HepG2 (cell line): ENCODE data around the gene CSHL1. TPM values are rescaled to one million over a fixed set of nuclear protein-coding genes. Genes with fewer than 3 reads are reported as not detected.
A peak's percentile ranks its signal among the peaks of the same experiment; 100 is the strongest.

Source experiments
- ATF1 ChIP-seq: IDR thresholded peaks from 2 replicates; pipeline ENCODE4 v1.6.1; 2016; ENCODE audit warnings: mild to moderate bottlenecking, control low read depth
- GABPB1 ChIP-seq: IDR thresholded peaks from 2 replicates; pipeline ENCODE4 v1.6.1; 2016; ENCODE audit warnings: mild to moderate bottlenecking, missing genetic modification reagents, moderate library complexity, missing compliant biosample characterization
- HDAC1 ChIP-seq: sonication (generic); formaldehyde crosslinking; IDR thresholded peaks from 2 replicates; pipeline ENCODE4 v1.5.1; 2020; ENCODE audit warnings: mild to moderate bottlenecking, missing genetic modification reagents
- HMGA1 ChIP-seq: sonication (generic); formaldehyde crosslinking; conservative IDR thresholded peaks from 2 replicates; pipeline ENCODE4 v1.4.0; 2020; ENCODE audit warnings: missing genetic modification reagents
- ISL2 ChIP-seq: sonication (generic); formaldehyde crosslinking; IDR thresholded peaks from 2 replicates; pipeline ENCODE4 v1.5.0; 2020; ENCODE audit warnings: missing genetic modification reagents
- KAT2B ChIP-seq: fragments of 150-350 bp; IDR thresholded peaks from 2 replicates; pipeline ENCODE4 v1.6.1; 2014; ENCODE audit warnings: low read depth, low read length, borderline replicate concordance
- MZF1 ChIP-seq: sonication (generic); formaldehyde crosslinking; IDR thresholded peaks from 2 replicates; pipeline ENCODE4 v1.8.1; 2023; ENCODE audit warnings: mild to moderate bottlenecking, missing genetic modification reagents, borderline replicate concordance
- NR0B2 ChIP-seq: sonication (generic); formaldehyde crosslinking; IDR thresholded peaks from 2 replicates; pipeline ENCODE4 v1.4.0; 2020; ENCODE audit warnings: mild to moderate bottlenecking, missing genetic modification reagents
- PAX8 ChIP-seq: sonication (generic); formaldehyde crosslinking; IDR thresholded peaks from 2 replicates; pipeline ENCODE4 v1.8.0; 2022; ENCODE audit warnings: mild to moderate bottlenecking, missing genetic modification reagents, borderline replicate concordance
- RNF219 ChIP-seq: sonication (generic); formaldehyde crosslinking; IDR thresholded peaks from 2 replicates; pipeline ENCODE4 v1.5.0; 2020; ENCODE audit warnings: mild to moderate bottlenecking, missing genetic modification reagents
- SNAI1 ChIP-seq: sonication (generic); formaldehyde crosslinking; IDR thresholded peaks from 2 replicates; pipeline ENCODE4 v1.5.0; 2020; ENCODE audit warnings: mild to moderate bottlenecking, missing genetic modification reagents, borderline replicate concordance
- TERF1 ChIP-seq: sonication (generic); formaldehyde crosslinking; IDR thresholded peaks from 2 replicates; pipeline ENCODE4 v1.8.0; 2022; ENCODE audit warnings: mild to moderate bottlenecking, missing genetic modification reagents, moderate library complexity
- ZKSCAN8 ChIP-seq: IDR thresholded peaks from 2 replicates; pipeline ENCODE4 v1.6.1; 2016; ENCODE audit warnings: borderline replicate concordance, missing genetic modification reagents, missing compliant biosample characterization
- ZNF136 ChIP-seq: sonication (generic); formaldehyde crosslinking; IDR thresholded peaks from 2 replicates; pipeline ENCODE4 v1.8.1; 2022; ENCODE audit warnings: low read depth, mild to moderate bottlenecking, moderate library complexity, missing genetic modification reagents
- ZNF501 ChIP-seq: sonication (generic); formaldehyde crosslinking; IDR thresholded peaks from 2 replicates; pipeline ENCODE4 v1.5.1; 2020; ENCODE audit warnings: mild to moderate bottlenecking, moderate library complexity, missing genetic modification reagents
- ZNF572 ChIP-seq: sonication (generic); formaldehyde crosslinking; IDR thresholded peaks from 2 replicates; pipeline ENCODE4 v1.5.1; 2020; ENCODE audit warnings: mild to moderate bottlenecking, missing genetic modification reagents
- ZNF746 ChIP-seq: sonication (generic); formaldehyde crosslinking; IDR thresholded peaks from 2 replicates; pipeline ENCODE4 v1.8.0; 2022; ENCODE audit warnings: mild to moderate bottlenecking, missing genetic modification reagents
- ZNF761 ChIP-seq: sonication (generic); formaldehyde crosslinking; conservative IDR thresholded peaks from 2 replicates; pipeline ENCODE4 v1.4.0; 2020; ENCODE audit warnings: mild to moderate bottlenecking, missing genetic modification reagents
- ZNF768 ChIP-seq: sonication (generic); formaldehyde crosslinking; IDR thresholded peaks from 2 replicates; pipeline ENCODE4 v1.4.0; 2020; ENCODE audit warnings: missing genetic modification reagents
- polyA plus RNA-seq, 8 experiments: library from polyadenylated mRNA; depleted of rRNA in 3 of 8; stranded (reverse) in 7 of 8; unstranded in 1 of 8; fragments of >200 nt; fragmentation: Illumina TruSeq in 4 of 8; extraction: Trizol in 4 of 8; gene quantifications; 2 replicates each; pipeline versions ENCODE4 v1.2.1 to v1.2.3, GENCODE V29; 2011 to 2016; ENCODE audit warnings: low read depth in 4 of 8, missing spikeins in 1 of 8, mixed read lengths in 1 of 8; ENCODE audit not compliant: insufficient read depth in 1 of 8
- total RNA-seq, 5 experiments: library from RNA; depleted of rRNA; stranded (reverse); fragments of >200 nt; fragmentation: Illumina TruSeq; extraction: Trizol; gene quantifications; 2 replicates each; pipeline ENCODE4 v1.2.3, GENCODE V29; 2016; ENCODE audit warnings: low read depth in 1 of 5
- TF ChIP-seq, protein P1 (sequence below): sonication (generic); formaldehyde crosslinking; IDR thresholded peaks from 2 replicates; pipeline ENCODE4 v1.4.0; 2020; ENCODE audit warnings: mild to moderate bottlenecking, missing genetic modification reagents, borderline replicate concordance

CSHL1 gene
- total and polyA plus RNA-seq, 2 of the 13 experiments (the other 11 are each of a cell fraction or from before 2014, with no cell fraction given), result not detected

DNA sequence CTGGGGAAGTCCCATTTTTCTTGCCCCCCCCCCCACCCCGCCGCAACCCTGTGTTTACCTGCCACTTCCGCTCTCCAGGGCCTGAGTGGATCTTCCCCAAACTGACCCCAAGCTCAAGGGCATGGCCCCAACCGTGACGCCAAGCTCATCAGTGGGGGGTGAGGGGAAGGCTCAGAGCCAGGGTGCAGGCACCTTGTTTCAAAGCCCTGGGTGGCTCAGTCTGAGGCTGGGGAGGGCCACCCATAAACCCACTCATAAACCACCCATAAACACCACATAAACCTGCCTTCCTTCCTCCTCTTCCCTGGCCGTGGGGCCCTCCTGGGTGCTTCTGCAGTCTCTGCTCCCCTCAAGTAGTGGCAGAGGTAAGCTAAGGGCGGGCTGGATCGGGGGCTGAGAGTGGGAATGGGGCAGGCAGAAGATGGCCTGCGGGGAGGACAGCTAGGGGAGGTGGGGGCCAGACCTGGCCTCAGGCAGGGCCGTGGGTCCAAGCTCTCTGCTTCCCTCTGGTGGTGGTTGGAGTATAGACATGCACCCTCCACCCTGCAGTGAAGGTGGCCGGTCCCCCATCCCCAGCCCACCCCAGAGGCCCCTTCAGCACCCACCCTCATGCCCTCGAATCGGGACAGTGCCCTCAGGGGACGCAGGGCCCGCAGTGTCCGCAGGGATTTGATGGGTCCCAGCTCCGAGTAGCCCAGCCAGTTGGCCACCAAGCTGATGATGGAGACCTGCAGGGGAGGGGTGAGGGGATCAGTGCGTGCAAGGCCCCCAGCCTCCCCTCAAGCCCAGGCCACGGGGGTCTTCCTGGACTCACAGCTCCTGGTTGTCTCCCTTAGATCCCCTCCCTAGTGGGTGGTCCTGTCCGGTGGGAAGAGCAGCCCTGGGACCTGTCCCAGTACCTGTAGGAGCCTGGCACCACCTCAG lies 35.6 kb upstream of the CSHL1 start (continued):
- TF ChIP-seq ZNF768 (CRISPR knock-in tag) (peak; percentile 31; the same call in 1 of the 2 replicates), TERF1 (CRISPR knock-in tag) (no peak), KAT2B (no peak), ZNF761 (peak; percentile 31; the same call in 1 of the 2 replicates), ZNF572 (CRISPR knock-in tag) (0 out of 2 replicates have a peak, but pooled peaks have one; percentile 40), HDAC1 (CRISPR knock-in tag) (peak; percentile 36), GABPB1 (peak; percentile 48), PAX8 (0 out of 2 replicates have a peak, but pooled peaks have one; percentile 60), NR0B2 (CRISPR knock-in tag) (no peak), MZF1 (CRISPR knock-in tag) (0 out of 2 replicates have a peak, but pooled peaks have one; percentile 25), RNF219 (CRISPR knock-in tag) (no peak), ZNF746 (no peak), SNAI1 (CRISPR knock-in tag) (0 out of 2 replicates have a peak, but pooled peaks have one; percentile 8), HMGA1 (CRISPR knock-in tag) (no peak), ATF1 (no peak), ISL2 (CRISPR knock-in tag) (no peak), ZNF501 (peak; percentile 47; the same call in 1 of the 2 replicates), ZNF136 (no peak), ZKSCAN8 (CRISPR knock-in tag) (no peak)
- TF ChIP-seq, protein P1, sequence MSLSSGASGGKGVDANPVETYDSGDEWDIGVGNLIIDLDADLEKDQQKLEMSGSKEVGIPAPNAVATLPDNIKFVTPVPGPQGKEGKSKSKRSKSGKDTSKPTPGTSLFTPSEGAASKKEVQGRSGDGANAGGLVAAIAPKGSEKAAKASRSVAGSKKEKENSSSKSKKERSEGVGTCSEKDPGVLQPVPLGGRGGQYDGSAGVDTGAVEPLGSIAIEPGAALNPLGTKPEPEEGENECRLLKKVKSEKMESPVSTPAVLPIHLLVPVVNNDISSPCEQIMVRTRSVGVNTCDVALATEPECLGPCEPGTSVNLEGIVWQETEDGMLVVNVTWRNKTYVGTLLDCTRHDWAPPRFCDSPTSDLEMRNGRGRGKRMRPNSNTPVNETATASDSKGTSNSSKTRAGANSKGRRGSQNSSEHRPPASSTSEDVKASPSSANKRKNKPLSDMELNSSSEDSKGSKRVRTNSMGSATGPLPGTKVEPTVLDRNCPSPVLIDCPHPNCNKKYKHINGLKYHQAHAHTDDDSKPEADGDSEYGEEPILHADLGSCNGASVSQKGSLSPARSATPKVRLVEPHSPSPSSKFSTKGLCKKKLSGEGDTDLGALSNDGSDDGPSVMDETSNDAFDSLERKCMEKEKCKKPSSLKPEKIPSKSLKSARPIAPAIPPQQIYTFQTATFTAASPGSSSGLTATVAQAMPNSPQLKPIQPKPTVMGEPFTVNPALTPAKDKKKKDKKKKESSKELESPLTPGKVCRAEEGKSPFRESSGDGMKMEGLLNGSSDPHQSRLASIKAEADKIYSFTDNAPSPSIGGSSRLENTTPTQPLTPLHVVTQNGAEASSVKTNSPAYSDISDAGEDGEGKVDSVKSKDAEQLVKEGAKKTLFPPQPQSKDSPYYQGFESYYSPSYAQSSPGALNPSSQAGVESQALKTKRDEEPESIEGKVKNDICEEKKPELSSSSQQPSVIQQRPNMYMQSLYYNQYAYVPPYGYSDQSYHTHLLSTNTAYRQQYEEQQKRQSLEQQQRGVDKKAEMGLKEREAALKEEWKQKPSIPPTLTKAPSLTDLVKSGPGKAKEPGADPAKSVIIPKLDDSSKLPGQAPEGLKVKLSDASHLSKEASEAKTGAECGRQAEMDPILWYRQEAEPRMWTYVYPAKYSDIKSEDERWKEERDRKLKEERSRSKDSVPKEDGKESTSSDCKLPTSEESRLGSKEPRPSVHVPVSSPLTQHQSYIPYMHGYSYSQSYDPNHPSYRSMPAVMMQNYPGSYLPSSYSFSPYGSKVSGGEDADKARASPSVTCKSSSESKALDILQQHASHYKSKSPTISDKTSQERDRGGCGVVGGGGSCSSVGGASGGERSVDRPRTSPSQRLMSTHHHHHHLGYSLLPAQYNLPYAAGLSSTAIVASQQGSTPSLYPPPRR, result peak; percentile 36
